Calu3 (cell line): ENCODE data around the gene TMEM165. TPM values are rescaled to one million over a fixed set of nuclear protein-coding genes. Genes with fewer than 3 reads are reported as not detected.

Experiments used
- BruUV-seq: library from RNA; stranded (reverse); fragments of 400-500 nt; replicated peaks from 2 replicates; lab custom pipeline; 2021; lab: Mats Ljungman, UMichigan
- CTCF ChIA-PET: fragments of 300-600 bp; sonication (Branson Sonifier 250); formaldehyde crosslinking; loops from one replicate; lab custom pipeline; 2022; ENCODE audit warnings: antibody characterized with exemption; lab: Charles Lee
- DNase-seq: peaks from one replicate; pipeline ENCODE4 v3.0.0; 2022
- H3K27ac Mint-ChIP-seq: one replicate; pipeline ENCODE4 v1.8.0; 2022; ENCODE audit warnings: mixed read lengths; ENCODE audit not compliant: unreplicated experiment
- H3K27me3 Mint-ChIP-seq: one replicate; pipeline ENCODE4 v1.8.0; 2022; ENCODE audit warnings: mixed read lengths; ENCODE audit not compliant: unreplicated experiment
- H3K36me3 Mint-ChIP-seq: one replicate; pipeline ENCODE4 v1.8.0; 2022; ENCODE audit warnings: mild to moderate bottlenecking, moderate library complexity, mixed read lengths; ENCODE audit not compliant: insufficient read depth, unreplicated experiment
- H3K4me1 Mint-ChIP-seq: one replicate; pipeline ENCODE4 v1.8.0; 2022; ENCODE audit warnings: mild to moderate bottlenecking, low read depth, mixed read lengths; ENCODE audit not compliant: unreplicated experiment
- H3K4me3 Mint-ChIP-seq: one replicate; pipeline ENCODE4 v1.8.0; 2022; ENCODE audit warnings: mild to moderate bottlenecking, low read depth, moderate library complexity, mixed read lengths; ENCODE audit not compliant: unreplicated experiment
- H3K9me3 Mint-ChIP-seq: one replicate; pipeline ENCODE4 v1.8.0; 2022; ENCODE audit warnings: low read depth, mixed read lengths; ENCODE audit not compliant: unreplicated experiment
- CTCF ChIP-seq: fragments of 200-600 bp; IDR thresholded peaks from one replicate; pipeline ENCODE4 v1.8.0; 2022; ENCODE audit warnings: antibody characterized with exemption; ENCODE audit not compliant: unreplicated experiment
- intact Hi-C: fragments of 100-400 bp; cut with micrococcal nuclease; formaldehyde crosslinking; loops from one replicate; pipeline ENCODE4 v1.10.0; 2022; ENCODE audit not compliant: unreplicated experiment
- total RNA-seq: library from RNA; stranded (reverse); gene quantifications from 2 replicates; pipeline ENCODE4 v1.2.3, GENCODE V29; 2022

The TMEM165 gene
- total RNA-seq, 1 experiment from 2014 or later: 96.6 TPM

GRCh38 chr4:55410431-55410830, 14.7 kb downstream of the TMEM165 start:
- Mint-ChIP-seq H3K27ac (no peak overlapping the region), H3K4me1 (peaks cover 23% of the 10 kb centered on the region), H3K27me3 (no peaks in the 10 kb centered on the region), H3K9me3 (no peaks in the 10 kb centered on the region), H3K36me3 (peaks cover 18% of the 10 kb centered on the region), H3K4me3 (no peak overlapping the region)
- no TSS peak for BruUV-seq
- TF ChIP-seq CTCF: no peak
- DNase-seq: no peak
- intact Hi-C loops: no loop called here
- CTCF ChIA-PET: interaction anchor here (0.7 kb wide), 1 partner anchor 456 kb away, joined by 6 read pairs; no protein-coding TSS in a partner anchor

GRCh38 chr4:55411621-55412020, 15.9 kb downstream of the TMEM165 start:
- no peak overlapping the region for H3K27ac Mint-ChIP-seq
- intact Hi-C loops: no loop called here
- peaks cover 14% of the 10 kb centered on the region for H3K4me1 Mint-ChIP-seq
- H3K4me3 Mint-ChIP-seq: no peak overlapping the region
- DNase-seq: no peak
- no peaks in the 10 kb centered on the region for H3K27me3 Mint-ChIP-seq
- BruUV-seq: no TSS peak
- CTCF ChIA-PET: no interaction called here
- no peaks in the 10 kb centered on the region for H3K9me3 Mint-ChIP-seq
- TF ChIP-seq CTCF: no peak
- H3K36me3 Mint-ChIP-seq: peaks cover 10% of the 10 kb centered on the region

GRCh38 chr4:55416176-55416575, 20.4 kb downstream of the TMEM165 start:
- CTCF ChIA-PET: no interaction called here

GRCh38 chr4:55424791-55425190, 29.0 kb downstream of the TMEM165 start:
- intact Hi-C loops: no loop called here
- no peak for TF ChIP-seq CTCF
- DNase-seq: no peak
- no peak overlapping the region for H3K27ac Mint-ChIP-seq
- no peaks in the 10 kb centered on the region for H3K9me3 Mint-ChIP-seq
- CTCF ChIA-PET: no interaction called here
- no peaks in the 10 kb centered on the region for H3K27me3 Mint-ChIP-seq
- H3K4me3 Mint-ChIP-seq: no peak overlapping the region
- H3K4me1 Mint-ChIP-seq: no peaks in the 10 kb centered on the region
- H3K36me3 Mint-ChIP-seq: peaks cover 36% of the 10 kb centered on the region
- no TSS peak for BruUV-seq

More at GRCh38 chr4:55416176-55416575, 20.4 kb downstream of the TMEM165 start:
- Mint-ChIP-seq H3K27me3 (no peaks in the 10 kb centered on the region), H3K27ac (no peak overlapping the region), H3K4me3 (no peak overlapping the region), H3K4me1 (no peaks in the 10 kb centered on the region), H3K9me3 (no peaks in the 10 kb centered on the region), H3K36me3 (peaks cover 4% of the 10 kb centered on the region)
- BruUV-seq: no TSS peak
- intact Hi-C loops: no loop called here
- no peak for DNase-seq
- no peak for TF ChIP-seq CTCF
